NCI-H526 treated with DMSO at 0.1 percent for 48 hours (cell line): ENCODE results near the gene MCL1.
A peak's percentile ranks its signal among the peaks of the same experiment; 100 is the strongest.

Source experiments
- DNase-seq: peaks from one replicate; lab custom pipeline; 2025; lab: John Stamatoyannopoulos, UW

MCL1 gene

GRCh38 chr1:150557065-150557600 is 22.3 kb downstream of the MCL1 start:
- no peak for DNase-seq

GRCh38 chr1:150555971-150556865 is 23.2 kb downstream of the MCL1 start:
- no peak for DNase-seq

GRCh38 chr1:150555198-150555970 is 24.0 kb downstream of the MCL1 start:
- no peak for DNase-seq

GRCh38 chr1:150554086-150554452 is 25.3 kb downstream of the MCL1 start:
- DNase-seq, result no peak

- DNase-seq, result no peak
Observed at GRCh38 chr1:150553392-150554085, 25.9 kb downstream of the MCL1 start.

DNA sequence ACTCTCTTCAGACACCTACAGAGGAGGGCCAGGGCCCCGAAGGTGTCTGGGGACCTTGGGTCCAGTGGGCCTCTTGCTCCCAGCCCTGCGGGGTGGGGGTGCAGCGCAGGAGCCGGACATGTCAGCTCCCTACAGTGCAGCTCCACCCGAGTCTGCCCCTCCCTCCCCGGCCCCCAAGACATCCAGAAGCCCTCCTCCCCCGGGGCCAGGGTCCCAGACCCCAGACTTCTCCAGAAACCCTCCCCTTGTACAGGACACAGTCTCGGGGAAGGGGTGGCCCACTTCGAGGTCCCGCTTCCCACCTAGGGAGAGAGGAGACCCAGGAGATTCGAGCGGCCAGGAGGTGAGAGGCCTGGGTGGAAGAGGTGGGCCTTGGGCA is 26.5 kb downstream of the MCL1 start:
- DNase-seq, result no peak

- DNase-seq, result no peak
Observed at GRCh38 chr1:150552128-150552910, 27.1 kb downstream of the MCL1 start.

GRCh38 chr1:150551784-150552127 is 27.7 kb downstream of the MCL1 start:
- DNase-seq, result no peak

GRCh38 chr1:150551051-150551783 is 28.2 kb downstream of the MCL1 start:
- no peak for DNase-seq

DNA sequence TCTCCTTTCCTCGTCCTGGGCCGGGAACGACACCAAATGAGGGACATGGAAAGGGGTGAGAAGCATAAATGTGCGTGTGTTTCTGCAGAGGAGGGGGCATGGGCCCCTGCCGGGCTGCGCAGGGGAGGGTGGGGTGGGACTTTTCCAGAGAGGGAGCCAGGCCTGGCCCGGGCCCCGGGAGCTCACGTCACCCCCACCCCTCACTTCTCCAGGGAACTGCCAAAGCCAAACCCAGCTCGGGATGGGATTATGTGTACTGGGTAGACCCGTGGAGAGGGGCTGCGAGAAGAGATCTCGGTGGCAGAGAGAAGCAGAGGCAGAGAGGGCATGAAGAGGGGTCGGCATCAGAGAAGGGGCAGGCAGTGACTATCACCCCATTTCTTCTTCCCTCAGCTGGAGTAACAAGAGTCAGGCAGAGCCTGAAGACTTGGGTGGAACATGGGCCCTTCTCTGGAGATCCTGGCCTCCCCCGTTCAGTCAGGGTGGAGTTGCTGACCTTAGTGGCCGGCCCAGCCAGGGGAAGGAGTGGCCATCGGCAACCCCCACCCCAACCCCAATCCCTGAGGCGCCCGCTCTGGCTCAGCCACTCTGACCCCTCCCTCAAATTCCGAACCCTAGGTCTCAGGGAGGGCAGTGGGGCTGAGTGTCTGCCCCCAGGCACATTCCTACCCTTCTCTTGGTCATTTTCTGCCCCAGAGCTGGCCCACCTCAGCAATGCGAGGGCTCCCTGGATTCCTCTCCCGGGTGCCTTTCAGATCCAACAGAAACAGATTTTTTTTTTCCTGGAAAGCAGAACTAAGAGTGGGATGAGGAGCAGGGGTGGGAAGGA is 29.0 kb downstream of the MCL1 start:
- no peak for DNase-seq

- DNase-seq, result no peak
Observed at GRCh38 chr1:150549496-150550221, 29.8 kb downstream of the MCL1 start.

DNA sequence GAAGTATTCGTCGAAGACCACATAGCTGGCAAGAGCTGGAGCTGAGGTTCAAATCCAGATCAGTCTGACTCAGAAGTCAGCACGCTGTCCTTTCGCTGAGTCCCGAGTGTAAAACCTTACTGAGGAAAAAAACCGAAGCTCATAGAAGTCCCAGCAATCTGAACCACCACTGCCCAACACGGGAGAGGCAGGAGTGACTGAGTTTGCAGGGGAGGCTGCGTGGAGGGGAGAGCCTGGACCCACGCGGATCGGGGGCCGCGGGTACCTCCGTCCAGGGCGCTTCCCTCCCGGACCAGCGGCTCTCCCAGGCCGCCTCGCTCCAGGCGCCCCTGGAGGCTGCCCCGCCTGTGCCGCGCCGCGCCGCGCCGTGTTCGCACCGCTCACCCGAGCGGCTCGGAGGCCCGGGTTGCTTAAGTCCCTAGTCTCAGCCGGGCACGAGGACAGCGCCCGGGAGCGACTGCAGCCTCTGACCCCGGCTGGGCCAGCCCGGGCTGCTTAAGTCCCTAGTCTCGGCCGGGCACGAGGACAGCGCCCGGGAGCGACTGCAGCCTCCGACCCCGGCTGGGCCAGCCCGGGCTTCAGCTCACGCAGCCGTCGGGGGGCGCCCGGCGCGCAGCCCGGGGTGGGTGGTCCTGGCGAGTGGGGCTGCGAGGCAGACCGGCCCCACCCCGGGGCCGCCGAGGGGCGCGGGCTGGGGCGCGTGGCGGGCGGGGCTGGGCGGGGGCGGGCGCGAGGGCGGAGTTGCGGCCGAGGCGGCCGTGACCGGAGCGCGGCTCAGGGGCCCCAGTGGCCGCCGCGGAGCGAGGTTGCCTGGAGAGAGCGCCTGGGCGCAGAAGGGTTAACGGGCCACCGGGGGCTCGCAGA is 30.5 kb downstream of the MCL1 start, which contains the start of gene ADAMTSL4:
Gene ADAMTSL4, plus strand, starts transcription at position 777 of the 864 bp plus-strand sequence. CDS start 2,881 bp downstream, outside the sequence.
- DNase-seq, result peak; percentile 72

DNA sequence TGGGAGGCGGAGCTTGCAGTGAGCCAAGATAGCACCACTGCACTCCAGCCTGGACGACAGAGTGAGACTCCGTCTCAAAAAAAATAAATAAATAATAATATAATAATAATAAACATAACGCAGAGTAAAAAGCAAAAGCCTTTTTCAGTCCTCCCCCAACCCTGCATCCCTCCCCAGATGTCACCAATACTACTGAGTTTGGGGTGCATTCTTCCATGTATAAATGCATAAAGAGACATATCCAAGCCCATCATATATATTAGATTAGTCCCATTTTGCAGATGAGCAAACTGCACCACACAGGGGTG is 31.1 kb downstream of the MCL1 start:
- no peak for DNase-seq

DNA sequence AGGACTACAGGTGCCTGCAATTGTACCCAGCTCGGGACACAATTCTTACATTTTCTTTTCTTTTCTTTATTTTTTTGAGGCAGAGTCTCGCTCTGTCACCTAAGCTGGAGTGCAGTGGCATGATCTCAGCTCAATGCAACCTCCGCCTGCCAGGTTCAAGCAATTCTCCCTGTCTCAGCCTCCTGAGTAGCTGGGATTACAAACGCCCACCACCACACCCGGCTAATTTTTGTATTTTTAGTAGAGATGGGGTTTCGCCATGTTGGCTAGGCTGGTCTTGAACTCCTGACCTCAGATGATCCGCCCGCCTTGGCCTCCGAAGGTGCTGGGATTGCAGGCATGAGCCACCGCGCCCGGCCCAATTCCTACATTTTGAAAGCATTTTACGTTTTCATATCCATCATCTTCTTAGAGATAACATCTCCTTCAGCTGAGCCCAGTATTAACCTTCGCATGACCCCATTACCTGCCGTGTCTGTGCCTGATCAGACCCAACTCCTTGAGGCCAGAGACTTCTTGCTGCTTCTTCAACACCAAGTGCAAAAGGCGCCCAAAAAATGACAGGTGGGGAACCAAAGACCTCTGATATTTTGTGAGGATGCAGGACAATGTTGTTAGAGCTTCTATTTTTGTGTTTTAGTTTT is 33.0 kb downstream of the MCL1 start:
- DNase-seq, result no peak

DNA sequence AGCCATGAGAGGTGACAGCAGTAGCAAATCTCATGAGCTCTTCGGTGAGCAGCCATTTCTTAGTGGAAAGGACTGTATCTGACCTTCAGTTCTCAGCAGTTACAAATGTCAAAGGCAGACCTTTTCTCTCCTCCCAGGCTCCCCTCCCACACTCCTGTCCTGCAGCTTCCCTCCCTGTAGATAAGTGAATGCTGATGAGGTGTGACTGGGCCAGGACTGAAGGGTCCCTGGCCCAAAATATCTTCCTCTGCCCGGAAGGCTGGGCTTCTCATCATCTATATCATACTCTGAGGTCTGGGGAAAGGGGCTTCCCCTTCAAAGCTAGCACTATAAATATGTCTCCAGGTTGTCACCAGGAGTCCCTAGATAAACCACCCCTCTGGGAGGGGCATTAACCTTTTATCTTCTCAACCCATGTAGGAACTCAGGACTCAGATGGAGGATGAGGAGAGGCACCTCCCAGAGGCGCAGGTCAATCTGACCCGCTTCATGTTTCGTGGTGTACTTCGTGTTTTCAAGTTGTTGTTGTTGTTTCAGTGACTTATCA is 33.9 kb downstream of the MCL1 start:
- no peak for DNase-seq

- no peak for DNase-seq
Observed at GRCh38 chr1:150544204-150544603, 35.2 kb downstream of the MCL1 start.

DNA sequence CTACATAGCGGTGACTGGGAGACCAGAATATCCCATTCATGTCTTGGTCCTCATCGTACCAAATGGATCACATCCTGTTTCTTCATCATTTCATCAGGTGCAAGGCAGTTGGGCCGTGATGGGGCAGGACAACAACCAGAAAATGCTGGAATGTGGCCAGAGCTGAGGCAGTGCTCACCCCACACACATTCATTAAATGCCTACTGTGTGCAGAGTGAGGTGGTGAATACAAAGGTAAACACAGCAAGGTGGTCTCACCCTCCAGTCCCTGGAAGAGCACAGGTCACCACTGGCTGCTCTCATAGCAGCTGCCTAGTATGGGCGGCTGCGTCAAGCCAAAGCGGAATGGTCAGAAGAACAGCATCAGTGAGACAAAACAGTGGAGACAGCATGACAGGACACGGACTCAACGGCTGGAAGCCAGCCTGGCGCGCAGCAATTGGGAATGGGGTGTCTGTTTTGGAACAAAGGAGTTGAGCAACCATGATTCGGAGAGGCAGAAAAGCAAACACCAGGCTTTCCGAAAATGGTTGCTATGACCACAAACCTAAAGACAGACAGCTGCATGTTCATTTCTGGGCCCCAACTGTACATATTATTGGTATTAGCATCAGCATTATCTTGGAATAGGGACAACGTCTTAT is 35.8 kb downstream of the MCL1 start:
- DNase-seq, result no peak
